CD4-positive, alpha-beta T cell (primary cell): ENCODE data around the gene ITPR3. TPM values are rescaled to one million over a fixed set of nuclear protein-coding genes. Genes with fewer than 3 reads are reported as not detected.

ENCODE experiments used
- ATAC-seq: fragments of 200-7000 bp; cut with Tn5 transposase; one replicate; pipeline ENCODE4 v1.10.0; 2022; ENCODE audit warnings: mild to moderate bottlenecking; ENCODE audit not compliant: poor library complexity
- CTCF ChIA-PET: fragments of 350-600 bp; sonication (Branson Sonifier 250); formaldehyde crosslinking; loops from one replicate; lab custom pipeline; 2021; ENCODE audit warnings: antibody characterized with exemption, inconsistent platforms; lab: Charles Lee
- POLR2A ChIA-PET: fragments of 350-600 bp; sonication (Branson Sonifier 250); formaldehyde crosslinking; loops from one replicate; lab custom pipeline; 2021; ENCODE audit warnings: antibody characterized with exemption, inconsistent platforms; lab: Charles Lee
- DNase-seq, 14 experiments: peaks; one replicate each; pipeline ENCODE4 v3.0.0-alpha.2; 2013 to 2020; ENCODE audit warnings: mixed read lengths in 2 of 14
- H3K27ac ChIP-seq, 2 donors: one replicate each; pipeline versions ENCODE4 v1.5.1 to v1.7.0; 2013; ENCODE audit warnings: low read length in 2 of 2, low read depth in 1 of 2, mild to moderate bottlenecking in 1 of 2
- H3K27me3 ChIP-seq, 2 experiments: 1 replicate in 1 of 2; 2 replicates in 1 of 2; pipeline versions ENCODE4 v1.6.1 to v1.7.0; 2013; ENCODE audit warnings: low read length in 2 of 2, control low read depth in 1 of 2, mild to moderate bottlenecking in 1 of 2, moderate library complexity in 1 of 2; ENCODE audit not compliant: insufficient read depth in 2 of 2, control insufficient read depth in 1 of 2
- H3K36me3 ChIP-seq: one replicate; pipeline ENCODE4 v1.6.1; 2013; ENCODE audit warnings: low read length, control low read depth; ENCODE audit not compliant: insufficient read depth
- H3K4me1 ChIP-seq: one replicate; pipeline ENCODE4 v1.6.1; 2013; ENCODE audit warnings: low read length, control low read depth; ENCODE audit not compliant: insufficient read depth
- H3K4me3 ChIP-seq: one replicate; pipeline ENCODE4 v1.5.1; 2013; ENCODE audit warnings: mild to moderate bottlenecking, low read length, moderate library complexity
- H3K9me3 ChIP-seq, 2 experiments: 1 replicate in 1 of 2; 2 replicates in 1 of 2; pipeline versions ENCODE4 v1.6.1 to v1.7.0; 2013; ENCODE audit warnings: low read length in 2 of 2, mild to moderate bottlenecking in 2 of 2, control low read depth in 1 of 2, moderate library complexity in 1 of 2; ENCODE audit not compliant: control insufficient read depth in 1 of 2, insufficient read depth in 1 of 2
- H3K27ac Mint-ChIP-seq: one replicate; pipeline ENCODE4 v1.8.0; 2020; ENCODE audit warnings: mixed read lengths
- H3K27me3 Mint-ChIP-seq: one replicate; pipeline ENCODE4 v1.8.0; 2021; ENCODE audit warnings: mixed read lengths
- H3K36me3 Mint-ChIP-seq: one replicate; pipeline ENCODE4 v1.8.0; 2021; ENCODE audit warnings: low read depth, mixed read lengths
- H3K4me1 Mint-ChIP-seq: one replicate; pipeline ENCODE4 v1.8.0; 2021; ENCODE audit warnings: low read depth, mixed read lengths
- H3K4me3 Mint-ChIP-seq: one replicate; pipeline ENCODE4 v1.8.0; 2020; ENCODE audit warnings: mild to moderate bottlenecking, mixed read lengths
- H3K9me3 Mint-ChIP-seq: one replicate; pipeline ENCODE4 v1.8.0; 2020; ENCODE audit warnings: mixed read lengths
- intact Hi-C, 2 experiments: fragments of 100-400 bp; cut with DNase I in 1 of 2; cut with micrococcal nuclease in 1 of 2; formaldehyde crosslinking; loops; one replicate each; pipeline versions ENCODE4 v1.15.1 to v1.9.0; 2023 to 2025; cut with DNase I, micrococcal nuclease
- total RNA-seq, 174 experiments: library from RNA in 2 of 174; stranded (reverse) in 2 of 174; gene quantifications; one replicate each; pipeline ENCODE4 v1.2.3 and lab custom pipeline; 2021 to 2026
- TF ChIP-seq, protein P1 (sequence below): fragments of 200-600 bp; IDR thresholded peaks from one replicate; pipeline ENCODE4 v1.8.0; 2022; ENCODE audit warnings: antibody characterized with exemption, mild to moderate bottlenecking

ITPR3 gene
- total RNA-seq, 2 experiments from 2014 or later: 44.5 to 45.5 TPM

DNA sequence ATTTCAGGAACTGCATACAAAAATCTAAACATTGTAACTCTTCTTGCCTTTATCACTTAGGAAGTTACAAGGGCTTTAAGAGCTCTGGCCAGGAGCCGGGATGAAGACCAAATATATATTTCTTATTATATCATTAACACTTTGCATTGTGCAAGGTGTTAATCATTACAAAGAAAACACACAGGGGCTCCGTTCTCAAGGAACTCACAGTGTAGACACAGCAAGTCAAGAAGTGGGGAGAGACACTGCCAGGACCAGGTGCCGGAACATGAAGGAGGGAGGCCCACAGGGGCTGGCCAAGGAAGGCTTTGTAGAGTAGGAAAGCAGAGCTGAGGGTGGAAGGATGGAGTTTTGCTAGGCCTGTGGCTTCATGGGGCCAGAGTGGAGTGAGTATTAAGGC is 17.4 kb downstream of the ITPR3 start:
- Histone ChIP-seq H3K27ac (no peak overlapping the region), H3K9me3 (no peaks in the 10 kb centered on the region), H3K4me3 (no peak overlapping the region), H3K36me3 (peaks cover 28% of the 10 kb centered on the region), H3K27me3 (no peaks in the 10 kb centered on the region), H3K4me1 (peaks cover 36% of the 10 kb centered on the region)
- DNase-seq (no peak), ATAC-seq (no peak)
- POLR2A ChIA-PET: no interaction called here
- TF ChIP-seq, protein P1, sequence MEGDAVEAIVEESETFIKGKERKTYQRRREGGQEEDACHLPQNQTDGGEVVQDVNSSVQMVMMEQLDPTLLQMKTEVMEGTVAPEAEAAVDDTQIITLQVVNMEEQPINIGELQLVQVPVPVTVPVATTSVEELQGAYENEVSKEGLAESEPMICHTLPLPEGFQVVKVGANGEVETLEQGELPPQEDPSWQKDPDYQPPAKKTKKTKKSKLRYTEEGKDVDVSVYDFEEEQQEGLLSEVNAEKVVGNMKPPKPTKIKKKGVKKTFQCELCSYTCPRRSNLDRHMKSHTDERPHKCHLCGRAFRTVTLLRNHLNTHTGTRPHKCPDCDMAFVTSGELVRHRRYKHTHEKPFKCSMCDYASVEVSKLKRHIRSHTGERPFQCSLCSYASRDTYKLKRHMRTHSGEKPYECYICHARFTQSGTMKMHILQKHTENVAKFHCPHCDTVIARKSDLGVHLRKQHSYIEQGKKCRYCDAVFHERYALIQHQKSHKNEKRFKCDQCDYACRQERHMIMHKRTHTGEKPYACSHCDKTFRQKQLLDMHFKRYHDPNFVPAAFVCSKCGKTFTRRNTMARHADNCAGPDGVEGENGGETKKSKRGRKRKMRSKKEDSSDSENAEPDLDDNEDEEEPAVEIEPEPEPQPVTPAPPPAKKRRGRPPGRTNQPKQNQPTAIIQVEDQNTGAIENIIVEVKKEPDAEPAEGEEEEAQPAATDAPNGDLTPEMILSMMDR: no peak
- Mint-ChIP-seq H3K4me1 (peaks cover 38% of the 10 kb centered on the region), H3K4me3 (no peak overlapping the region), H3K36me3 (peaks cover 29% of the 10 kb centered on the region), H3K27me3 (no peaks in the 10 kb centered on the region), H3K9me3 (no peaks in the 10 kb centered on the region), H3K27ac (no peak overlapping the region)
- CTCF ChIA-PET: no interaction called here
- intact Hi-C loops: no loop called here

DNA sequence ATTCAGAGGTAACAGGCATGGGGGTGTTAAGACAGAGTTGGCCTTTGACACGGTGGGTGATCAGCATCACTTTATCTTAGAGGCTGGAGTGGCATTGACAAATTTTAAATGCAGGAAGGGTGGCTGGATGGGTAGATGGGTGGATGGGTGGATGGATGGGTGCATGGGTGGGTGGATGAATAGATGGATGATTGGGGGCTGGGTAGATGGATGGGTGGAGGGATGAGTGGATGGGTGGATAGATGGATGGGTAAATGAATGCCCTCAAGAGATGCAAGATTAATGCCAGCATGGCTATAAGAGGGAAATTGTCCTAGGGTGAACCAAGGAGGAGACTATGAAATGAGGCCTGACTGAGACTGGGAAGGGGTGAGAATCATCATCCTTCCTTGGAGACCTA is 18.4 kb downstream of the ITPR3 start:
- H3K27ac Mint-ChIP-seq: peak overlapping the region; percentile 30
- H3K4me1 Mint-ChIP-seq: peaks cover 29% of the 10 kb centered on the region
- peaks cover 28% of the 10 kb centered on the region for H3K36me3 ChIP-seq
- H3K27me3 Mint-ChIP-seq: no peaks in the 10 kb centered on the region
- no peaks in the 10 kb centered on the region for H3K27me3 ChIP-seq
- POLR2A ChIA-PET: no interaction called here
- TF ChIP-seq, protein P1: no peak
- CTCF ChIA-PET: no interaction called here
- no peak overlapping the region for H3K4me3 Mint-ChIP-seq
- ATAC-seq: no peak
- H3K9me3 Mint-ChIP-seq: no peaks in the 10 kb centered on the region
- no peaks in the 10 kb centered on the region for H3K9me3 ChIP-seq
- H3K4me1 ChIP-seq: peaks cover 27% of the 10 kb centered on the region
- H3K4me3 ChIP-seq: no peak overlapping the region
- no peak for DNase-seq
- no peak overlapping the region for H3K27ac ChIP-seq
- intact Hi-C loops: no loop called here
- H3K36me3 Mint-ChIP-seq: peaks cover 36% of the 10 kb centered on the region

DNA sequence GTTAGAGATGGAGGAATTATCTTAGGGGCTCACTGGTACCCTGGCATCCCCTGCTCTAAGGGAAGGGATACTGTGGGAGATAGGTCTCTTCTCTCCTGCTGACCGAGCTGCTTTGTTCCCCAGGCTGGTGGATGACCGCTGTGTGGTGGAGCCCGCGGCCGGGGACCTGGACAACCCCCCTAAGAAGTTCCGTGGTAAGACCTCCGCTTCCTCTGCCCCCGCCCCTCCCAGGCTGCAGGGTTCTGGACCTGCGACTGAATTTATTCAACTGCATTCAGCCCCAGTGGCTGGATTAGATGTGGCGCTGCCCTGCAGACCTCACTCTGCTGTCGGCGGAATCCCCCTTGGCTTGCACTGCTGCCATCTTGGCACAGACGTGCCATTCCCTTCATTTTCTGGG is 19.2 kb downstream of the ITPR3 start:
- CTCF ChIA-PET: no interaction called here
- TF ChIP-seq, protein P1: no peak
- H3K4me1 ChIP-seq: peaks cover 19% of the 10 kb centered on the region
- peaks cover 29% of the 10 kb centered on the region for H3K36me3 ChIP-seq
- peaks cover 22% of the 10 kb centered on the region for H3K4me1 Mint-ChIP-seq
- H3K27me3 ChIP-seq: no peaks in the 10 kb centered on the region
- POLR2A ChIA-PET: no interaction called here
- intact Hi-C loops: no loop called here
- no peak overlapping the region for H3K27ac Mint-ChIP-seq
- DNase-seq (no peak), ATAC-seq (no peak)
- H3K9me3 ChIP-seq: no peaks in the 10 kb centered on the region
- no peak overlapping the region for H3K27ac ChIP-seq
- no peaks in the 10 kb centered on the region for H3K27me3 Mint-ChIP-seq
- H3K9me3 Mint-ChIP-seq: no peaks in the 10 kb centered on the region
- H3K4me3 ChIP-seq: no peak overlapping the region
- no peak overlapping the region for H3K4me3 Mint-ChIP-seq
- peaks cover 36% of the 10 kb centered on the region for H3K36me3 Mint-ChIP-seq
